ENCODE results near the gene TMCO2. TPM values are rescaled to one million over a fixed set of nuclear protein-coding genes. Genes with fewer than 3 reads are reported as not detected.

TMCO2 gene
- total and polyA plus RNA-seq, 2 donors (not counting 1 experiment from before 2014, with no cell fraction given), result not detected

- H3K36me3 ChIP-seq (replicated peaks in 1 of 2; ENCODE audit: control extremely low read depth in 1 of 2, control insufficient read depth in 1 of 2, extremely low read depth in 1 of 2, insufficient read depth in 2 of 2, low read length in 1 of 2), result peaks cover 0 to 69% of the 10 kb centered on the region in 2 experiments
- Mint-ChIP-seq H3K9me3 (ENCODE audit: insufficient read depth) (no peaks in the 10 kb centered on the region), H3K27ac (no peak overlapping the region), H3K27me3 (no peaks in the 10 kb centered on the region), H3K4me3 (no peak overlapping the region), H3K4me1 (peaks cover 1% of the 10 kb centered on the region)
- no peak for ATAC-seq (ENCODE audit: low read depth)
- ChIA-PET CTCF (interaction anchor here (0.6 to 1.0 kb wide), 4 partner anchors 61 to 295 kb away, joined by 3 read pairs; no protein-coding TSS in a partner anchor), POLR2A (no interaction called here)
- intact Hi-C loops (cut with micrococcal nuclease), result no loop called here
- H3K4me3 ChIP-seq (ENCODE audit: control extremely low read depth in 1 of 5, extremely low read depth in 1 of 5, insufficient read depth in 1 of 5, low read depth in 2 of 5, low read length in 4 of 5), result no peak overlapping the region
- no peaks in the 10 kb centered on the region for H3K4me1 ChIP-seq (ENCODE audit: control insufficient read depth in 2 of 2, insufficient read depth in 2 of 2, low read length in 2 of 2)
- H4K20me1 ChIP-seq (ENCODE audit: control insufficient read depth, insufficient read depth, low read length, poor library complexity, severe bottlenecking), result no peaks in the 10 kb centered on the region
- no peaks in the 10 kb centered on the region for H3K27me3 ChIP-seq (replicated peaks in 1 of 4; ENCODE audit: control extremely low read depth in 1 of 4, control insufficient read depth in 3 of 4, insufficient read depth in 4 of 4, low read length in 3 of 4)
- no peaks in the 10 kb centered on the region for H3K9me3 ChIP-seq (ENCODE audit: control extremely low read depth in 1 of 3, control insufficient read depth in 2 of 3, insufficient read depth in 1 of 3, low read length in 2 of 3)
- no peak overlapping the region for H2AFZ ChIP-seq (ENCODE audit: insufficient read depth, low read depth, low read length, poor library complexity, severe bottlenecking)
- H3K27ac ChIP-seq (ENCODE audit: low read length in 2 of 2), result no peak overlapping the region
- no peak overlapping the region for H3K9ac ChIP-seq (ENCODE audit: low read length)
- WGBS (ENCODE audit: insufficient coverage), result 100% methylated on average over 1 of the region's 6 CpGs
- TF ChIP-seq EZH2 (IDR thresholded peaks at IDR 0.05; ENCODE audit: borderline replicate concordance, insufficient read depth, low read depth, low read length, poor library complexity, severe bottlenecking), result no peak
- TF ChIP-seq CTCF (IDR thresholded peaks at IDR 0.05), result no peak
- no peak for DNase-seq
- H3K79me2 ChIP-seq (ENCODE audit: control insufficient read depth, insufficient read depth, low read length), result peaks cover 38% of the 10 kb centered on the region
- H3K4me2 ChIP-seq (replicated peaks; ENCODE audit: low read depth, low read length, poor library complexity, severe bottlenecking), result no peak overlapping the region
Observed at GRCh38 chr1:40266786-40267535, 19.2 kb downstream of the TMCO2 start.

GRCh38 chr1:40267767-40268187 lies 20.0 kb downstream of the TMCO2 start:
- TF ChIP-seq CTCF (IDR thresholded peaks at IDR 0.05), result no peak
- no peak for TF ChIP-seq EZH2 (IDR thresholded peaks at IDR 0.05; ENCODE audit: borderline replicate concordance, insufficient read depth, low read depth, low read length, poor library complexity, severe bottlenecking)
- no peak for ATAC-seq (ENCODE audit: low read depth)
- ChIA-PET CTCF (interaction anchor here (0.6 kb wide), 1 partner anchor 296 kb away, joined by 3 read pairs; no protein-coding TSS in a partner anchor), POLR2A (no interaction called here)
- Mint-ChIP-seq H3K27me3 (no peaks in the 10 kb centered on the region), H3K4me1 (no peaks in the 10 kb centered on the region), H3K4me3 (no peak overlapping the region), H3K9me3 (ENCODE audit: insufficient read depth) (no peaks in the 10 kb centered on the region), H3K27ac (no peak overlapping the region)
- H3K79me2 ChIP-seq (ENCODE audit: control insufficient read depth, insufficient read depth, low read length), result peaks cover 38% of the 10 kb centered on the region
- intact Hi-C loops (cut with micrococcal nuclease), result no loop called here
- no peak overlapping the region for H3K9ac ChIP-seq (ENCODE audit: low read length)
- no peak overlapping the region for H3K4me2 ChIP-seq (replicated peaks; ENCODE audit: low read depth, low read length, poor library complexity, severe bottlenecking)
- no peak for DNase-seq
- no peak overlapping the region for H3K27ac ChIP-seq (ENCODE audit: low read length in 2 of 2)
- H3K4me1 ChIP-seq (ENCODE audit: control insufficient read depth in 2 of 2, insufficient read depth in 2 of 2, low read length in 2 of 2), result no peaks in the 10 kb centered on the region
- H3K27me3 ChIP-seq (replicated peaks in 1 of 4; ENCODE audit: control extremely low read depth in 1 of 4, control insufficient read depth in 3 of 4, insufficient read depth in 4 of 4, low read length in 3 of 4), result no peaks in the 10 kb centered on the region
- peaks cover 0 to 64% of the 10 kb centered on the region in 2 experiments for H3K36me3 ChIP-seq (replicated peaks in 1 of 2; ENCODE audit: control extremely low read depth in 1 of 2, control insufficient read depth in 1 of 2, extremely low read depth in 1 of 2, insufficient read depth in 2 of 2, low read length in 1 of 2)
- H3K9me3 ChIP-seq (ENCODE audit: control extremely low read depth in 1 of 3, control insufficient read depth in 2 of 3, insufficient read depth in 1 of 3, low read length in 2 of 3), result no peaks in the 10 kb centered on the region
- no peak overlapping the region for H3K4me3 ChIP-seq (ENCODE audit: control extremely low read depth in 1 of 5, extremely low read depth in 1 of 5, insufficient read depth in 1 of 5, low read depth in 2 of 5, low read length in 4 of 5)
- no CpG with 5 or more reads among the region's 2 CpGs for whole genome bisulfite sequencing (ENCODE audit: insufficient coverage)
- no peak overlapping the region for H2AFZ ChIP-seq (ENCODE audit: insufficient read depth, low read depth, low read length, poor library complexity, severe bottlenecking)
- no peaks in the 10 kb centered on the region for H4K20me1 ChIP-seq (ENCODE audit: control insufficient read depth, insufficient read depth, low read length, poor library complexity, severe bottlenecking)
